Ectodermal cell (in vitro differentiated cells): ENCODE results near the gene PPP4R3A.

ENCODE experiments used
- H3K27ac ChIP-seq: 2 replicates; pipeline ENCODE4 v1.7.0; 2013; ENCODE audit warnings: mild to moderate bottlenecking, low read depth, low read length; ENCODE audit not compliant: insufficient read depth, poor library complexity, severe bottlenecking
- H3K27me3 ChIP-seq: 2 replicates; pipeline ENCODE4 v1.7.0; 2013; ENCODE audit warnings: mild to moderate bottlenecking, low read length; ENCODE audit not compliant: insufficient read depth, control insufficient read depth, poor library complexity, severe bottlenecking
- H3K36me3 ChIP-seq: one replicate; pipeline ENCODE4 v1.7.0; 2013; ENCODE audit warnings: low read length; ENCODE audit not compliant: control insufficient read depth, insufficient read depth
- H3K4me1 ChIP-seq: one replicate; pipeline ENCODE4 v1.7.0; 2013; ENCODE audit warnings: low read length; ENCODE audit not compliant: control insufficient read depth, insufficient read depth
- H3K4me3 ChIP-seq: 2 replicates; pipeline ENCODE4 v1.7.0; 2013; ENCODE audit warnings: low read depth, low read length, control low read depth; ENCODE audit not compliant: insufficient read depth
- H3K9me3 ChIP-seq: 2 replicates; pipeline ENCODE4 v1.7.0; 2013; ENCODE audit warnings: mild to moderate bottlenecking, low read length, moderate library complexity; ENCODE audit not compliant: control insufficient read depth
- WGBS, 2 experiments: methylation state at CpG; one replicate each; pipeline ENCODE4 v1.1.7; 2013; ENCODE audit warnings: missing lambda C conversion rate in 2 of 2; 5-methylcytosine and 5-hydroxymethylcytosine counted together

PPP4R3A gene

GRCh38 chr14:91419451-91419850, 90.7 kb downstream of the PPP4R3A start:
- peaks cover 13% of the 10 kb centered on the region for H3K4me1 ChIP-seq
- peaks cover 7% of the 10 kb centered on the region for H3K27me3 ChIP-seq
- no peaks in the 10 kb centered on the region for H3K36me3 ChIP-seq
- no peak overlapping the region for H3K4me3 ChIP-seq
- H3K9me3 ChIP-seq: no peaks in the 10 kb centered on the region
- WGBS, 2 experiments: 66 to 80% methylated on average over 2 to 3 of the region's 3 CpGs
- H3K27ac ChIP-seq: no peak overlapping the region

- H3K4me3 ChIP-seq: no peak overlapping the region
- H3K9me3 ChIP-seq: no peaks in the 10 kb centered on the region
- no peaks in the 10 kb centered on the region for H3K36me3 ChIP-seq
- peaks cover 7% of the 10 kb centered on the region for H3K27me3 ChIP-seq
- H3K27ac ChIP-seq: no peak overlapping the region
- H3K4me1 ChIP-seq: peaks cover 13% of the 10 kb centered on the region
- 67 to 68% methylated on average over 12 of the region's 12 CpGs for whole genome bisulfite sequencing, 2 experiments
These were observed 91.1 kb downstream of the PPP4R3A start for GRCh38 chr14:91419044-91419397.

- H3K4me3 ChIP-seq: peak overlapping the region; percentile 83
- WGBS, 2 experiments: 2 to 3% methylated on average over 42 of the region's 42 CpGs
- H3K27me3 ChIP-seq: peaks cover 7% of the 10 kb centered on the region
These were observed 91.6 kb downstream of the PPP4R3A start for GRCh38 chr14:91418387-91419043.

GRCh38 chr14:91417983-91418386, 92.1 kb downstream of the PPP4R3A start:
- Histone ChIP-seq H3K4me1 (peaks cover 16% of the 10 kb centered on the region), H3K4me3 (peak overlapping the region; percentile 83), H3K9me3 (no peaks in the 10 kb centered on the region), H3K36me3 (no peaks in the 10 kb centered on the region), H3K27me3 (peaks cover 7% of the 10 kb centered on the region), H3K27ac (peak overlapping the region; percentile 45)
- 1% methylated on average over 53 of the region's 53 CpGs for WGBS, 2 experiments

More at GRCh38 chr14:91418387-91419043, 91.6 kb downstream of the PPP4R3A start:
- Histone ChIP-seq H3K36me3 (no peaks in the 10 kb centered on the region), H3K9me3 (no peaks in the 10 kb centered on the region), H3K4me1 (peaks cover 15% of the 10 kb centered on the region), H3K27ac (peak overlapping the region; percentile 45)

GRCh38 chr14:91417120-91417982, 92.8 kb downstream of the PPP4R3A start, which contains the start of gene CCDC88C:
Gene CCDC88C (minus strand): TSS chr14:91417820. CDS start chr14:91417690, 130 bp downstream.
- H3K4me1 ChIP-seq: peaks cover 16% of the 10 kb centered on the region
- peaks cover 7% of the 10 kb centered on the region for H3K27me3 ChIP-seq
- 0% methylated on average over 103 of the region's 103 CpGs for WGBS, 2 experiments
- H3K36me3 ChIP-seq: no peaks in the 10 kb centered on the region
- H3K27ac ChIP-seq: peak within 1 kb of the TSS; percentile 51
- H3K9me3 ChIP-seq: no peaks in the 10 kb centered on the region
- H3K4me3 ChIP-seq: peak within 1 kb of the TSS; percentile 83

- 1 to 4% methylated on average over 19 of the region's 19 CpGs for WGBS, 2 experiments
- Histone ChIP-seq H3K9me3 (no peaks in the 10 kb centered on the region), H3K36me3 (no peaks in the 10 kb centered on the region), H3K4me3 (peak overlapping the region; percentile 83), H3K4me1 (peaks cover 16% of the 10 kb centered on the region), H3K27me3 (peaks cover 7% of the 10 kb centered on the region), H3K27ac (no peak overlapping the region)
These were observed 93.4 kb downstream of the PPP4R3A start for GRCh38 chr14:91416744-91417119.

- peaks cover 7% of the 10 kb centered on the region for H3K27me3 ChIP-seq
- H3K36me3 ChIP-seq: no peaks in the 10 kb centered on the region
- peaks cover 16% of the 10 kb centered on the region for H3K4me1 ChIP-seq
- 38% methylated on average over 18 of the region's 18 CpGs for WGBS, 2 experiments
- H3K9me3 ChIP-seq: no peaks in the 10 kb centered on the region
- H3K4me3 ChIP-seq: peak overlapping the region; percentile 83
- H3K27ac ChIP-seq: no peak overlapping the region
These were observed 94.0 kb downstream of the PPP4R3A start for GRCh38 chr14:91415794-91416743.

- peak overlapping the region; percentile 53 for H3K27ac ChIP-seq
- peaks cover 29% of the 10 kb centered on the region for H3K4me1 ChIP-seq
- H3K36me3 ChIP-seq: no peaks in the 10 kb centered on the region
- peaks cover 7% of the 10 kb centered on the region for H3K27me3 ChIP-seq
- no peaks in the 10 kb centered on the region for H3K9me3 ChIP-seq
- peak overlapping the region; percentile 2 for H3K4me3 ChIP-seq
- WGBS, 2 experiments: 85 to 89% methylated on average over 3 of the region's 3 CpGs
These were observed 95.7 kb downstream of the PPP4R3A start for GRCh38 chr14:91414475-91414833.

- Histone ChIP-seq H3K4me3 (no peak overlapping the region), H3K27me3 (peaks cover 7% of the 10 kb centered on the region), H3K27ac (no peak overlapping the region), H3K36me3 (no peaks in the 10 kb centered on the region), H3K4me1 (peaks cover 29% of the 10 kb centered on the region), H3K9me3 (no peaks in the 10 kb centered on the region)
- 81 to 89% methylated on average over 11 of the region's 11 CpGs for whole genome bisulfite sequencing, 2 experiments
These were observed 96.3 kb downstream of the PPP4R3A start for GRCh38 chr14:91413547-91414474.
